Mammary epithelial cell (primary cell): Measurements from ENCODE around the gene NPPC.

Experiments
- EZH2 ChIP-seq: IDR thresholded peaks from 2 replicates; pipeline ENCODE4 v1.6.1; 2012; ENCODE audit warnings: low read length, inconsistent platforms, borderline replicate concordance
- TF ChIP-seq, protein P1 (sequence below), 2 donors: IDR thresholded peaks in 1 of 2; conservative IDR thresholded peaks in 1 of 2; 2 replicates each; pipeline ENCODE4 v1.5.1; 2011 to 2012; ENCODE audit warnings: inconsistent platforms in 2 of 2, low read length in 2 of 2, mild to moderate bottlenecking in 2 of 2, control low read depth in 1 of 2, low read depth in 1 of 2; ENCODE audit not compliant: insufficient read depth in 1 of 2; ENCODE audit errors: extremely low read depth in 1 of 2

DNA sequence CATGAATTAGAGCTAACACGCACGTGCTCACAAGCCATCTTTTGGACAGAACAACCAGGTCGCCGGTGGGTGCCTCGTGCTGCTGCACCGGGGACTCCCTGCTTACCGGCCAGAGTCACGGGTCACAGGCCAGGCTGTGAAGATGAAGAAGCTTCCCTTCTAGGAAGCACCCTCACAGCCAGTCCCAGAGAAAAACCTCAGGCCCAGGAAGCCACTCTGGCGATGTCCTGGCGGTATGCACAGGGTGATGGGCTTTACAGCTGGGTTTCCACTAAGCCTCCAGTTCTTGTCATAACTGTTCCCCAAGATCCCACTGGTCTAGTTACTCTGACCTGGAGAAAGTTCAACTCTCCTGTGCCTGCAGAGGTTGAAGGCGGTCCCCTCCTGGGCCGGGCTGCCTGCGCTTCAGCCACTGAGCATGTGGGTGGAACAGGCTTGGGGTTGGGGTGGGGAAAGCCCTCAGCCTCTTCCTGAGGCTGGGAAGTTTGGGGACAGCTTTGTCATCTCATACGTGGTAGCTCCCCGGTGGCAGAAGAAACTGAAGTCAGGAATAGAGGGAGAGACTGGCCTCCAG lies 20.1 kb upstream of the NPPC start:
- TF ChIP-seq, protein P1, sequence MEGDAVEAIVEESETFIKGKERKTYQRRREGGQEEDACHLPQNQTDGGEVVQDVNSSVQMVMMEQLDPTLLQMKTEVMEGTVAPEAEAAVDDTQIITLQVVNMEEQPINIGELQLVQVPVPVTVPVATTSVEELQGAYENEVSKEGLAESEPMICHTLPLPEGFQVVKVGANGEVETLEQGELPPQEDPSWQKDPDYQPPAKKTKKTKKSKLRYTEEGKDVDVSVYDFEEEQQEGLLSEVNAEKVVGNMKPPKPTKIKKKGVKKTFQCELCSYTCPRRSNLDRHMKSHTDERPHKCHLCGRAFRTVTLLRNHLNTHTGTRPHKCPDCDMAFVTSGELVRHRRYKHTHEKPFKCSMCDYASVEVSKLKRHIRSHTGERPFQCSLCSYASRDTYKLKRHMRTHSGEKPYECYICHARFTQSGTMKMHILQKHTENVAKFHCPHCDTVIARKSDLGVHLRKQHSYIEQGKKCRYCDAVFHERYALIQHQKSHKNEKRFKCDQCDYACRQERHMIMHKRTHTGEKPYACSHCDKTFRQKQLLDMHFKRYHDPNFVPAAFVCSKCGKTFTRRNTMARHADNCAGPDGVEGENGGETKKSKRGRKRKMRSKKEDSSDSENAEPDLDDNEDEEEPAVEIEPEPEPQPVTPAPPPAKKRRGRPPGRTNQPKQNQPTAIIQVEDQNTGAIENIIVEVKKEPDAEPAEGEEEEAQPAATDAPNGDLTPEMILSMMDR (conservative IDR thresholded peaks at IDR 0.05 in 1 of 2, IDR thresholded peaks at IDR 0.05 in 1 of 2; ENCODE audit: extremely low read depth in 1 of 2, insufficient read depth in 1 of 2, low read depth in 1 of 2, low read length in 2 of 2): no peak
- TF ChIP-seq EZH2: no peak
